HG03565 (cell line): ENCODE results near the gene ARL8A.
"Not testable (repeated sequence)": the region's sequence is repeated elsewhere in the genome, so short reads cannot be mapped to it uniquely, and the experiment has no call there.

Experiments
- ATAC-seq: cut with Tn5 transposase; IDR thresholded peaks from one replicate; pipeline ENCODE4 v1.9.1; 2021; ENCODE audit warnings: mild to moderate bottlenecking, moderate library complexity; ENCODE audit not compliant: unreplicated experiment

ARL8A gene

GRCh38 chr1:202121006-202121405 lies 23.5 kb downstream of the ARL8A start:
- ATAC-seq = no peak

- ATAC-seq = no peak
These were observed 26.6 kb downstream of the ARL8A start for GRCh38 chr1:202117898-202118371.

DNA sequence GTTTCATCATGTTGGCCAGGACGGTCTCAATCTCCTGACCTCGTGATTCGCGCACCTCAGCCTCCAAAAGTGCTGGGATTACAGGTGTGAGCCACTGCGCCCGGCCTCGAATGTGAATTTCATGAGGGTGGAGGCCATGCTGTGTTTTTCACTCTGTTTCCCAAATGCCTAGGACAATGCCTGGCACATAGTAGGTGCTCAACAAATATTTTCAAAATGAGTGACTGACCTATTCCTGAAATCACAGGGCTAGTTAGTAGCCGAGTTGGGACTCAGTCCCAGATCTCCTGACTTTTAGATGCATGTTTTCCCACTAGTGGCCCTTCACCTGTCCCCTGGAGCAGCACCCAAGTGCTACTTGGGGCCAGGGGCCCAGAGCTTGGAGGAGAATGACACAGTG lies 28.2 kb downstream of the ARL8A start:
- ATAC-seq = no peak

- no peak for ATAC-seq
These were observed 30.7 kb downstream of the ARL8A start for GRCh38 chr1:202113690-202114300.

- no peak for ATAC-seq
These were observed 31.5 kb downstream of the ARL8A start for GRCh38 chr1:202112859-202113689.

DNA sequence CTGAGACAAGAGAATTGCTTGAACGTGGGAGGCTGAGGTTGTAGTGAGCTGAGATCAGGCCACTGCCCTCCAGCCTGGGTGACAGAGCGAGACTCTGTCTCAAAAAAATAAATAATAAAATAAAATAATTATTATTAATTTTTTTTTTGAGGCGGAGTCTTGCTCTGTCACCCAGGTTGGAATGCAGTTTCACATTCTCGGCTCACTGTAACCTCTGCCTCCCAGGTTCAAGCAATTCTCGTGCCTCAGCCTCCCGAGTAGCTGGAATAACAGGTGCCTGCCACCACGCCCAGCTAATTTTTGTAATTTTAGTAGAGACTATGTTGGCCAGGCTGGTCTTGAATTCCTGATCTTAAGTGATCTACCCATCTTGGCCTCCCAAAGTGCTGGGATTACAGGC lies 32.9 kb downstream of the ARL8A start:
- not testable (repeated sequence) for ATAC-seq

GRCh38 chr1:202110977-202111376 lies 33.6 kb downstream of the ARL8A start:
- no peak for ATAC-seq

DNA sequence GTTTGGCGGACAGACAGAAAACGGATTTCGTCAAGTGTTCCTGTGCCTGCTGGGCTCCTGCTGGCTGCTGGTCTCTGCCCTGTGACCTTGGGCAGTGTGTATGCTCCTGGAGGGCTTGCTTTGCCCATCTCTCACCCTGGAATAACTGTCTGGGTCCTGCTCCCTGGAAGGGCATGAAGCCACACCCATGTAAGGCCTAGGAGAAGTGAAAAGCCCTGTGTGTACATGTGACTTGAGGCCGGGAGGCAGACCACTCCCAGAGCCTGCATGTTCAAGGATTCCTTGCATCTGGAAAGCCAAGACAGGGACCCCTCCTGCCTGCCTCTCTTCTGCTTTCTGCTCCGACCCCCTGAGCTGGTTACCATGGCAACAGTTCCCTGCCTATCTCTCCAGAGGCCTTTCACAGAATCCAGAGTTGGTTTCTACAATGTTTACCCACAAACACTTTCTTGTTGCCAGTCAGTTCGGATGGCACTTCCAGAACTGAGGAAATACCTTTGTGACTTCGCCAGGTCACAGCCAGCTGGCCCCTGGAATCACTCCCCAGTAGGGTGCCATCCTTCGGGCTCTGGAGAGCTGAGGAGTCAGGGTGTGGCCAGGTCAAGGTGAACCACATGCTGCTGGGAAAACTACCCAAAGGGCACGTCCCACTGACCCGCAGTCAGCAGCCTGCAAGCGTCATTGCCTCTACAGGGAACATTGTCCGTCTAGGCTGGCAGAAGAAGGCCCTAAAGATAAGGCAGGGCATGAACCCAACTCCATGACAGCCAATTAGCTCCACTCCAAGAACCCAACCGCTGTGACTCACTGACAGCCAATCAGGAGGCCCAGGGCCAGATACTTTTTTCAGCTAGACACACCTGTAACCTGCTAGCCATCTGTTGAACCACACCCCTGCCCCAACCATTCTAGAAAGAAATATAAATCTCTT lies 36.5 kb downstream of the ARL8A start:
- no peak for ATAC-seq

GRCh38 chr1:202107321-202107761 lies 37.2 kb downstream of the ARL8A start:
- no peak for ATAC-seq

DNA sequence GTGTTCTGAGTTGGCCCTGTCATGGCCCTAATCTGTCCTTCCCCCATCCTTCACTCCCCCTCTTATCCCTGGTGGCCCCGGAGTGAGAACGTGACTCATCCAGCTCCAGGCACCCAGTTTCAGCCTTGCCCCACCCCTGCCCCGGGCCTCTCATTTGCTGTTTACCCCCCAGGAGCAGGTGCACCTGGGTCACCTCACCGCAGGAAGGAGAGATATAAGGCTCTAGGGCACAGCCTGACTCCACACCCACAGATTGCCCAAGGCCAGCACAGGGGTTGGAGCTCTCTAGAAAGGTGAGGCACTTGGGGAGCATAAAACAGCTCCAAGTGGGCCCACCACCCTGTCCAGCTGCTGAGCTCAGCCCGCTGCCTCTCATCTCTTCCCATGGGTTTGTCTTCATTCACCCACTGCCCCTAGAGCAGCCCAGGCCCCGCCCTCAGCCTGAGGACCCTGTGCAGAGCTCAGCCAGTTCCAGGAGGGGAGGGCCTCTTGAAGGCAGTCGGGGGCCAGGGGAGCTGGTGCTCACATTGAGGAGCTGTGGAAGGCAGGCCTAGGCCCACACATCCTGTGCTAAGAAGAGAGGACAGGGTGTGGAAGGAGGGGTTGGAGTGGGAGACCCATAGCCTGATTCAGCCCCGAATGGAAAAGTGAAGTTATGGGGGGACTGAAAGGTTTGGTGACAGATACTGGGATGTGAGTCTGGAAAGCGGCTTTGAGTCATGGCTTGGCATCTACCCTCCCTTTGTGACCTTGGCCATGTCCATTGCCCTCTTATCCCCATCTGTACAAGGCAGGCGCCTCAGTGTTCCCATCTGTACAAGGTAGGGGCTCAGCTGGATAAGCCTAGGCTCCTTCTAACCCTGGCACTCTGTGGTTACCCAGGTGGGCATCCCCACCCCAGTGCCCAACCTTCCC lies 37.9 kb downstream of the ARL8A start:
- no peak for ATAC-seq

DNA sequence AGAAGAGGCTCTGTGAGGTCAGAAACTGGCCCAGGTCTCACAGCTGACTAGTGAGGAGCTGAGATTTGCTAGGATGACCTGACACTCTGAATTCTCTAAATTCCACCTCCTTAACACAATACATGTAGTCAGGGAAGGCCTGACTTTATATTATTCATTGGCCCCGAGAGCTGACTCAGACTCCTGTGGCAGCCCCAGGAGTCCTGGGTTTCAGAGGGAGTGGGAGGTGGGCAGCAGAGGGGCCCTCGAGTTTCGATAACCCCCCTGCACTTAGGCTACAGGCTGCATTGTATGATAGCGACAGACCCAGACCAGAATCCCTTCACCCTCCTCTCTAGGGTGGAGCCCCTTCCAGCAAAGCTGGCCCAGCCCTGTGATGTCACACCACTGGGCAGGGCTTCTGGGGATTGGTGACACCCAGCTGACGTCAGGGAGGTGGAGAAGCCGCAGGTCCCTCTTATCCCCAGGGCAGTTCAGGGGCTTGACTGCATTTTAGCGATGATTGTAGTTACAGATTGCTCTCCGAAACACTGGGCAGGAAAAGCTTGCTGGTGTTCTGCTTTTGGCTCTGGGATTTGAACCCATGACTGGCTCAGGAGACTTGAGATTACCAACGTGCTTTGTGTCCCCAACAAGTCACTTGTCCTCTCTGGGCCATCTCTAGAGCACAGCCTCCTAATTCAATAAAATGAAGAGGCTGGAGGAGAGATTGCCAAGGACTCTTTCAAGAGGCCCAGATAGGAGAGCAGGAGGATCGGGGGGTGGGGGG lies 38.8 kb downstream of the ARL8A start:
- ATAC-seq = no peak

DNA sequence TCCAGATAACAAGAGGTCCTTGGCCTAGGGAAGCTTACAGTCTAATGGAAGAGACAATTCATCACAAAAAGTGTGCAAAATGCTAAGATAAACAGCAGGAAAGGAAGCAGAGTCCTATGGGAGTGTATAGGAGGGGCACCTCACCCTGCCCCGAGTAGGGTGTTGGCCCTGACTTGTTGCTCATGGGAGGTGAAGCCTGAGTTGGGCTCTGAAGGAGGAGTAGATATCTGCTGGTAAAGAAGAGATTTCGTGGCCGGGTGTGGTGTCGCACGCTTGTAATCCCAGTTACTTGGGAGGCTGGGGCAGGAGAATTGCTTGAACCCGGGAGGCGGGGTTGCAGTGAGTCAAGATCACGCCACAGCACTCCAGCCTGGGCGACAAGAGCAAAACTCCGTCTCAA lies 40.5 kb downstream of the ARL8A start:
- no peak for ATAC-seq

- ATAC-seq = no peak
These were observed 43.4 kb downstream of the ARL8A start for GRCh38 chr1:202101184-202101583.

- ATAC-seq = no peak
These were observed 50.7 kb downstream of the ARL8A start for GRCh38 chr1:202093858-202094257.

- no peak for ATAC-seq
These were observed 53.5 kb downstream of the ARL8A start for GRCh38 chr1:202090994-202091393.

DNA sequence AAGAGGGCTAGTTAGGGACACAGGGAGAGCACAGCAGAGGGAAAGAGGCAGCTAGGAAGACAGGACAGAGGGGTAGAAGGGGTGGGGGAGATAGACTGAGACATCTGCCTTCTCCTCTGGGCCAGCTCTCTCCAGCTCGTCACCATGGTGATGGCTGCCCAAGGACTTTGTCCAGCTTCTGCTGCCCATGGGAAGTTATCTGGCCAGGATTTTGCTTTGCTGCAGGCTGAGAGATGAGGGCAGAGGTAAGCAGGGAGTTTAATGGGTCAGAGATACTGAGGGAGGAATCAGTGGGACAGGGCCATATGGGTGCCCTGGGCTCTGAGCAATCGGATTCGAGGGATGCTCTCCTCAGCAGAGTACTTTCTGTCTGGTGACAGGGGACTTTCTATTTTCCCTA lies 56.3 kb downstream of the ARL8A start:
- ATAC-seq = no peak

GRCh38 chr1:202086579-202087350 lies 57.8 kb downstream of the ARL8A start:
- no peak for ATAC-seq

GRCh38 chr1:202085682-202086373 lies 58.7 kb downstream of the ARL8A start:
- ATAC-seq = no peak
